K562 (cell line): ENCODE measurements around the gene CYP51A1. TPM values are rescaled to one million over a fixed set of nuclear protein-coding genes. Genes with fewer than 3 reads are reported as not detected.
A peak's percentile ranks its signal among the peaks of the same experiment; 100 is the strongest.

ENCODE experiments used
- BMI1 ChIP-seq: fragments of 150-350 bp; IDR thresholded peaks from 2 replicates; pipeline ENCODE4 v1.6.1; 2014; ENCODE audit warnings: low read length
- COPS2 ChIP-seq: fragments of 450-650 bp; conservative IDR thresholded peaks from 2 replicates; pipeline ENCODE4 v1.6.1; 2016; ENCODE audit warnings: mild to moderate bottlenecking, moderate library complexity
- DDX20 ChIP-seq: fragments of 450-650 bp; IDR thresholded peaks from 2 replicates; pipeline ENCODE4 v1.6.1; 2016; ENCODE audit warnings: missing genetic modification characterization, low read depth, mild to moderate bottlenecking, missing compliant biosample characterization, moderate library complexity
- FOS ChIP-seq: IDR thresholded peaks from 3 replicates; pipeline ENCODE4 v1.6.1; 2011; ENCODE audit not compliant: insufficient read length; ENCODE audit errors: extremely low read depth
- GTF2F1 ChIP-seq: IDR thresholded peaks from 2 replicates; pipeline ENCODE4 v1.6.1; 2011; ENCODE audit warnings: low read depth, low read length, improper control_type of control experiment
- HNRNPH1 ChIP-seq: fragments of 200-400 bp; formaldehyde crosslinking; optimal IDR thresholded peaks from 2 replicates; pipeline ENCODE3; 2017; ENCODE audit warnings: low read depth, mild to moderate bottlenecking, low read length, moderate library complexity
- KDM4B ChIP-seq, 2 experiments: fragments of 450-650 bp in 1 of 2; sonication (generic) in 1 of 2; IDR thresholded peaks; 2 replicates each; pipeline ENCODE4 v1.6.1; 2016 to 2017; ENCODE audit warnings: borderline replicate concordance in 2 of 2, antibody characterized with exemption in 1 of 2, low read depth in 1 of 2, mild to moderate bottlenecking in 1 of 2
- NEUROD1 ChIP-seq: fragments of 150-350 bp; IDR thresholded peaks from 2 replicates; pipeline ENCODE4 v1.6.1; 2014; ENCODE audit warnings: borderline replicate concordance, low read length, low read depth; ENCODE audit not compliant: partially characterized antibody
- PHB ChIP-seq: fragments of 250-450 bp; sonication (Bioruptor Pico); IDR thresholded peaks from 2 replicates; pipeline ENCODE4 v1.5.0; 2021
- RAD51 ChIP-seq: fragments of 450-650 bp; IDR thresholded peaks from 2 replicates; pipeline ENCODE4 v1.7.1; 2016; ENCODE audit warnings: low read depth, mild to moderate bottlenecking, borderline replicate concordance
- RBM34 ChIP-seq: fragments of 200-400 bp; formaldehyde crosslinking; IDR thresholded peaks from 2 replicates; pipeline ENCODE4 v1.6.1; 2018; ENCODE audit warnings: low read length, borderline replicate concordance; ENCODE audit not compliant: insufficient read depth
- SMARCB1 ChIP-seq: IDR thresholded peaks from 2 replicates; pipeline ENCODE4 v1.6.1; 2011; ENCODE audit warnings: improper control_type of control experiment, low read depth; ENCODE audit not compliant: insufficient read length
- TCF7 ChIP-seq: sonication (generic); IDR thresholded peaks from 2 replicates; pipeline ENCODE4 v1.6.1; 2016; ENCODE audit warnings: antibody characterized with exemption, borderline replicate concordance
- TRIM28 ChIP-seq: fragments of 450-650 bp; IDR thresholded peaks from 2 replicates; pipeline ENCODE4 v1.6.1; 2017
- USF2 ChIP-seq: sonication (generic); formaldehyde crosslinking; IDR thresholded peaks from 2 replicates; pipeline ENCODE4 v1.5.0; 2020; ENCODE audit warnings: missing genetic modification reagents
- YY1 ChIP-seq, 3 experiments: IDR thresholded peaks; 2 replicates each; pipeline ENCODE4 v1.6.1; 2011; ENCODE audit warnings: low read length in 2 of 3, mild to moderate bottlenecking in 2 of 3, moderate library complexity in 2 of 3, borderline replicate concordance in 1 of 3, control low read depth in 1 of 3, low read depth in 1 of 3; ENCODE audit not compliant: insufficient read depth in 3 of 3, insufficient replicate concordance in 2 of 3, control insufficient read depth in 1 of 3, insufficient read length in 1 of 3; ENCODE audit errors: extremely low read depth in 1 of 3
- ZFP30 ChIP-seq: fragments of 250-450 bp; sonication (Bioruptor Pico); IDR thresholded peaks from 2 replicates; pipeline ENCODE4 v1.8.0; 2022; ENCODE audit warnings: moderate library complexity, mild to moderate bottlenecking, inconsistent platforms, borderline replicate concordance
- ZNF143 ChIP-seq: sonication (generic); formaldehyde crosslinking; IDR thresholded peaks from 2 replicates; pipeline ENCODE4 v1.9.0; 2022; ENCODE audit warnings: mild to moderate bottlenecking, missing genetic modification reagents
- ZNF77 ChIP-seq: fragments of 250-450 bp; sonication (Bioruptor Pico); IDR thresholded peaks from 2 replicates; pipeline ENCODE4 v1.5.0; 2020
- polyA plus RNA-seq, 8 experiments: library from polyadenylated mRNA; depleted of rRNA in 4 of 8; stranded (reverse) in 5 of 8; unstranded in 3 of 8; fragments of >200 nt; fragmentation: Nextera tagmentation in 2 of 8; fragmentation: Illumina TruSeq in 1 of 8; extraction: Ambion mirVana in 2 of 8; extraction: Trizol in 1 of 8; gene quantifications; 2 replicates each; pipeline versions ENCODE4 v1.2.1 to v1.2.3, GENCODE V29; 2011 to 2014; ENCODE audit warnings: inconsistent platforms in 1 of 8, missing spikeins in 1 of 8
- total RNA-seq, 7 experiments: library from RNA; depleted of rRNA in 6 of 7; stranded (reverse); fragments of >200 nt in 6 of 7; fragmentation: Illumina TruSeq in 2 of 7; extraction: Trizol in 2 of 7; gene quantifications; 2 replicates each; pipeline versions ENCODE4 v1.2.1 to v1.2.3, GENCODE V29; 2011 to 2021; ENCODE audit warnings: low replicate concordance in 1 of 7
- TF ChIP-seq, protein P1 (sequence below): fragments of 250-450 bp; sonication (Bioruptor Pico); IDR thresholded peaks from 2 replicates; pipeline ENCODE4 v1.5.0; 2021; ENCODE audit warnings: mild to moderate bottlenecking, borderline replicate concordance
- TF ChIP-seq, protein P2 (sequence below): sonication (generic); formaldehyde crosslinking; IDR thresholded peaks from 2 replicates; pipeline ENCODE4 v1.8.1; 2022; ENCODE audit warnings: missing genetic modification reagents
- TF ChIP-seq, protein P3 (sequence below): fragments of 450-650 bp; IDR thresholded peaks from 2 replicates; pipeline ENCODE4 v1.6.1; 2016; ENCODE audit warnings: antibody characterized with exemption

The CYP51A1 gene
- total and polyA plus RNA-seq, 9 of the 15 experiments (the other 6 are each of a cell fraction or from before 2014, with no cell fraction given), result 35.4 to 151 (median 80.3) TPM

- TF ChIP-seq, protein P1, sequence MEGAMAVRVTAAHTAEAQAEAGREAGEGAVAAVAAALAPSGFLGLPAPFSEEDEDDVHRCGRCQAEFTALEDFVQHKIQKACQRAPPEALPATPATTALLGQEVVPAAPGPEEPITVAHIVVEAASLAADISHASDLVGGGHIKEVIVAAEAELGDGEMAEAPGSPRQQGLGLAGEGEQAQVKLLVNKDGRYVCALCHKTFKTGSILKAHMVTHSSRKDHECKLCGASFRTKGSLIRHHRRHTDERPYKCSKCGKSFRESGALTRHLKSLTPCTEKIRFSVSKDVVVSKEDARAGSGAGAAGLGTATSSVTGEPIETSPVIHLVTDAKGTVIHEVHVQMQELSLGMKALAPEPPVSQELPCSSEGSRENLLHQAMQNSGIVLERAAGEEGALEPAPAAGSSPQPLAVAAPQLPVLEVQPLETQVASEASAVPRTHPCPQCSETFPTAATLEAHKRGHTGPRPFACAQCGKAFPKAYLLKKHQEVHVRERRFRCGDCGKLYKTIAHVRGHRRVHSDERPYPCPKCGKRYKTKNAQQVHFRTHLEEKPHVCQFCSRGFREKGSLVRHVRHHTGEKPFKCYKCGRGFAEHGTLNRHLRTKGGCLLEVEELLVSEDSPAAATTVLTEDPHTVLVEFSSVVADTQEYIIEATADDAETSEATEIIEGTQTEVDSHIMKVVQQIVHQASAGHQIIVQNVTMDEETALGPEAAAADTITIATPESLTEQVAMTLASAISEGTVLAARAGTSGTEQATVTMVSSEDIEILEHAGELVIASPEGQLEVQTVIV (CRISPR knock-in tag), result no peak; the same call in 1 of the 2 replicates
- no peak; the same call in 1 of the 2 replicates for TF ChIP-seq TCF7
- peak in 2 of 3 experiments; percentile 38 to 66 for TF ChIP-seq YY1 (IDR thresholded peaks at IDR 0.05; ENCODE audit: borderline replicate concordance in 1 of 3, control insufficient read depth in 1 of 3, extremely low read depth in 1 of 3, insufficient read depth in 3 of 3, insufficient read length in 1 of 3, insufficient replicate concordance in 2 of 3, low read depth in 1 of 3, low read length in 2 of 3)
- TF ChIP-seq BMI1, result no peak
- no peak for TF ChIP-seq ZNF77 (CRISPR knock-in tag)
- TF ChIP-seq NEUROD1, result peak; percentile 70
- TF ChIP-seq TRIM28, result peak; percentile 64
- TF ChIP-seq ZFP30, result no peak
- no peak; the same call in 1 of the 2 replicates for TF ChIP-seq GTF2F1
- no peak for TF ChIP-seq ZNF143
- peak in 1 of 2 experiments; percentile 75; a peak in 1 of 4 replicates for TF ChIP-seq KDM4B (IDR thresholded peaks at IDR 0.05; ENCODE audit: borderline replicate concordance in 2 of 2, low read depth in 1 of 2)
- no peak for TF ChIP-seq FOS
- TF ChIP-seq DDX20 (tag), result no peak
- TF ChIP-seq, protein P2, sequence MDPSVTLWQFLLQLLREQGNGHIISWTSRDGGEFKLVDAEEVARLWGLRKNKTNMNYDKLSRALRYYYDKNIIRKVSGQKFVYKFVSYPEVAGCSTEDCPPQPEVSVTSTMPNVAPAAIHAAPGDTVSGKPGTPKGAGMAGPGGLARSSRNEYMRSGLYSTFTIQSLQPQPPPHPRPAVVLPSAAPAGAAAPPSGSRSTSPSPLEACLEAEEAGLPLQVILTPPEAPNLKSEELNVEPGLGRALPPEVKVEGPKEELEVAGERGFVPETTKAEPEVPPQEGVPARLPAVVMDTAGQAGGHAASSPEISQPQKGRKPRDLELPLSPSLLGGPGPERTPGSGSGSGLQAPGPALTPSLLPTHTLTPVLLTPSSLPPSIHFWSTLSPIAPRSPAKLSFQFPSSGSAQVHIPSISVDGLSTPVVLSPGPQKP, result no peak
- peak; percentile 36; the same call in 1 of the 2 replicates for TF ChIP-seq RAD51
- TF ChIP-seq RBM34, result no peak
- TF ChIP-seq HNRNPH1, result no peak
- TF ChIP-seq SMARCB1, result no peak
- TF ChIP-seq, protein P3, sequence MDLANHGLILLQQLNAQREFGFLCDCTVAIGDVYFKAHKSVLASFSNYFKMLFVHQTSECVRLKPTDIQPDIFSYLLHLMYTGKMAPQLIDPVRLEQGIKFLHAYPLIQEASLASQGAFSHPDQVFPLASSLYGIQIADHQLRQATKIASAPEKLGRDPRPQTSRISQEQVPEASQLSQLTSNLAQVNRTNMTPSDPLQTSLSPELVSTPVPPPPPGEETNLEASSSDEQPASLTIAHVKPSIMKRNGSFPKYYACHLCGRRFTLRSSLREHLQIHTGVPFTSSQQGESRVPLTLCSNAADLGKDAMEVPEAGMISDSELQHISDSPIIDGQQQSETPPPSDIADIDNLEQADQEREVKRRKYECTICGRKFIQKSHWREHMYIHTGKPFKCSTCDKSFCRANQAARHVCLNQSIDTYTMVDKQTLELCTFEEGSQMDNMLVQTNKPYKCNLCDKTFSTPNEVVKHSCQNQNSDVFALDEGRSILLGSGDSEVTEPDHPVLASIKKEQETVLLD, result peak; percentile 88
- TF ChIP-seq USF2, result no peak
- TF ChIP-seq COPS2, result no peak; the same call in 1 of the 2 replicates
- no peak for TF ChIP-seq PHB (CRISPR knock-in tag)
Observed at GRCh38 chr7:92134271-92135051, at the start of gene CYP51A1 (continued).
